NCI-H748 treated with DMSO at 0.1 percent for 48 hours (cell line): ENCODE measurements around the gene CDK14.
"Not testable (repeated sequence)": the region's sequence is repeated elsewhere in the genome, so short reads cannot be mapped to it uniquely, and the experiment has no call there.

ENCODE experiments used
- DNase-seq: peaks from one replicate; lab custom pipeline; 2025; lab: John Stamatoyannopoulos, UW

CDK14 gene

DNA sequence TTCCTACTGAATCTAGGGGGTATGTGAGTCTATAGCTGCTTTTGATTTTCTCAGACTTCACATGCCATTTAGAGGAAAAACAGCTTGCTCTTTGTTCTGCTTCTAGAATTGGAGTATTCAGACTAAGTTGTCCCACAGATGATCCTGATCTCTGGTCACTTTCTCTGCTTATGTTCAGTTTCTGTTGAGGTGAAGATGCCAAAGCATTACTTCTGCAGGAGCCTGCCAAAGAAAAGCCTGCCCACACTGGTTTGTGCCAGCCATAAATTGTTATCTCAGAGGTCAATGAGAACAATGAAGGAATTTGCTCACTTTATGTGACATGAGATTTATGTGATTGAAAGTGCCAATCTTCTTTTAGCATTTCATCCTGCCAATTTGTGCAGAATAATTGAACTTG, 163.6 kb downstream of the CDK14 start:
- DNase-seq = no peak

- DNase-seq = no peak
Measured at GRCh38 chr7:90760892-90761291, 164.8 kb downstream of the CDK14 start.

GRCh38 chr7:90761584-90761983, 165.5 kb downstream of the CDK14 start:
- no peak for DNase-seq

DNA sequence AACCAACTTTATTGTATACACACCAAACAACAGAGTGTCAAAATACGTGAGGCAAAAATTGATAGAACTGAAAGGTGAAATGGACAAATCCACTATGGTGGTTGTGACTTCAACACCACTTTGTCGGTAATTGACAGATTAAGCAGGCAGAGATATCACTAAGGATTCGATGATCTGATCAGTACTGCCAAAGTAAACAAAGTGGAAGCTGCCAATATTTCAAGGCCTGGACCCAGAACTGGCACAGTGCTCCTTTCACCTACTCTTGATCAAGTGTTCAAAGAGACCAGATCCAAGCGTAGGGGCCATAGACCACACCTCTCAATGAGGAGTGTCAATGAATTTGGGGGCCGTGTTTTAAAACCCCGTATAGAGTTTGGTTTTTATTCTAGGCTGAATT, 167.0 kb downstream of the CDK14 start:
- DNase-seq = no peak

GRCh38 chr7:90764848-90765570, 168.9 kb downstream of the CDK14 start:
- no peak for DNase-seq

GRCh38 chr7:90766814-90767564, 170.9 kb downstream of the CDK14 start:
- no peak for DNase-seq

- no peak for DNase-seq
Measured at GRCh38 chr7:90768301-90768700, 172.2 kb downstream of the CDK14 start.

GRCh38 chr7:90769036-90769435, 172.9 kb downstream of the CDK14 start:
- DNase-seq = no peak

DNA sequence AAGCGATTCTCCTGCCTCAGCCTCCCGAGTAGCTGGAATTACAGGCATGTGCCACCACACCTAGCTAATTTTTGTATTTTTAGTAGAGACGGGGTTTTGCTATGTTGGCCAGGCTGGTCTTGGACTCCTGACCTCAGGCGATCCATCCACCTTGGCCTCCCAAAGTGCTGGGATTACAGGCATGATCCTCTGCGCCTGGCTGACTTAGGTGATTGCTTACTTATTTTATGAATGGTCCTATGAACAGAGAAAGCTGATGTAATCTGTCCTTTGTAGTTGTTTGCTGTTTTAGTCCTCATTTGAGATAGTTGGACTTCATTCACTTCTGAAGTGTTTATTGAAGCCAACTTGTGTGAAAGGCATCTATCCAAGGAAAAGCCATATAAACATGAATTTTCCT, 173.4 kb downstream of the CDK14 start:
- not testable (repeated sequence) for DNase-seq

DNA sequence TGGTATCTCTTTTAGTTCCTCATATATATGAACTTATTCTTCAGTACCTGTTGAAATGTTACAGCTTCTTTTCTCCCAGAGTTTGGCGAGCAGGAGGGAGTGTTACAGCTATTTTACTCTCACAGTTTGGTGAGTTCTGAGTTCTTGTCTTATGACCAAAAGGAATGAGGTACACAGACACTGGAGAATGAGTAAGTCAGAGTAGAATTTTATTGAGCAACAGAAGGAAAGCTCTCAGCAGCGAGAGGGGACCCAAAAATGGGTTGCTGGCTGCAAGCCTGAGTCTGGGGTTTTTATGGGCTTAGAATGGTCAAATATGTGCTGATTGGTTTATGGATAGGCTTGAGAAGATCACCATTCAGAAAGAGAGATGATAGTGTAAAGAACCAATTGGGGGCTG, 175.2 kb downstream of the CDK14 start:
- DNase-seq = no peak

GRCh38 chr7:90772410-90772809, 176.3 kb downstream of the CDK14 start:
- no peak for DNase-seq

DNA sequence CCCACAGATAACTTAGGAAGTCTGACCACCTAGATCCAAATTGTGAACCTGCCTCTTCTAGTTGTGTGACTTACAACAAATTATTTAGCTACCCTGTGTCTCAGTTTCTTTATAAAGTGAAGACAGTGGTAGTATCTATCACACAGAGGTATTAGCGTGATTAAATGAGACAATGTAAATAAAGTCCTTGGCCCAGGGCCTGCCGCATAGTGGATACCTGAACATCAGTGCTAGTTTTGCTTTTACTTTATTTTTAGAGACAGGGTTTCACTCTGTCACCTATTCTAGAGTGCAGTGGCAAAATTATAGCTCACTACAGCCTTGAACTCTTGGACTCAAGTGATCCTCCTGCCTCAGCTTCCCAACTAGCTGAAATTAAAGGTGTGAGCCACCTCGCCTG, 177.1 kb downstream of the CDK14 start:
- DNase-seq = no peak

- DNase-seq = no peak
Measured at GRCh38 chr7:90774706-90775105, 178.6 kb downstream of the CDK14 start.

DNA sequence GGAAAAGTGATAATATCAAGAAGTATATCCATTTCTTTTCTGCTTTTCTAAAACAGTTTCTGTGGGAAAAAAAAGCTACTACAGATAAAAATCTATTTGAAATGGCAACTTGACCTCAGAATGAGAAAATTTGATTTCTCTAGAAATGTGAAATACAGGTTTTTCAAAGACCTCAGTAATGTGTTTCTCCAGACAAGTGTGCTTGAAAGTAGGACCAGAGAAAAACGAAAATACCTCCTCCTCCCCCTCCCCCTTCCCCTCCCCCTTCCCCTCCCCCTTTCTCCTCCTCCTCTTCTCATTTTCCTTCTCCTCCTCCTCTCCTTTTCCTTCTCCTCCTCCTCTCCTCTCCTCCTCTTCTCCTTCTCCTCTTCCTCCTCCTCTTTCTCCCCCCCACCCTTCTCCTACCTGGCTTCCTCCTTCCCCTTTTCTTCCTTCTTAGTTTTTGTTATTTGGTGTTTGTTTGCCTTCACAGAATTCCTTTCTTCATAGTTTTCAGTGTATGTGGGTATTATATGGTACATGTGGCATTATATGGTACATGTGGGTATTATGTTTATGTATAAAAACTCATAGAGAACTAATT, 179.4 kb downstream of the CDK14 start:
- no peak for DNase-seq

GRCh38 chr7:90777041-90777440, 180.9 kb downstream of the CDK14 start:
- DNase-seq = no peak

GRCh38 chr7:90777465-90777864, 181.3 kb downstream of the CDK14 start:
- no peak for DNase-seq

GRCh38 chr7:90777886-90778285, 181.8 kb downstream of the CDK14 start:
- no peak for DNase-seq

GRCh38 chr7:90788052-90788451, 191.9 kb downstream of the CDK14 start:
- DNase-seq = no peak

- DNase-seq = no peak
Measured at GRCh38 chr7:90789736-90790306, 193.7 kb downstream of the CDK14 start.

DNA sequence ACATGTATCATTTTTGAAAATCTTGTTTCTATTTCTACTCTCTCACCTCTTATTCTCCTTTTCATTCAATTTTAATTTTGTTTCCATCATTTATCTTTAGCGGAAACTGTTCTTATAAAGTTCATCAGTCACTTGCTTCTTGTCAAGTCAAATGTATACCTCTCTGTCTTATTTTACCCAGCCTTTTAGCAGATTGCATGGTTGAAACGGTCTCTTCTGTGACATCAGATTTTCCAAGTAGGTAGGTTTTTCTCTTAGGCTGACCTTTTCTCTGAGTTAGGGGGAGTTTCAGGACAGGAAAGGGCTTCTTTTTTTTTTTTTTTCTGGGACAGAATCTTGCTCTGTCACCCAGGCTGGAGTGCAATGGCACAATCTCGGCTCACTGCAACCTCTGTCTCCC, 195.5 kb downstream of the CDK14 start:
- no peak for DNase-seq

DNA sequence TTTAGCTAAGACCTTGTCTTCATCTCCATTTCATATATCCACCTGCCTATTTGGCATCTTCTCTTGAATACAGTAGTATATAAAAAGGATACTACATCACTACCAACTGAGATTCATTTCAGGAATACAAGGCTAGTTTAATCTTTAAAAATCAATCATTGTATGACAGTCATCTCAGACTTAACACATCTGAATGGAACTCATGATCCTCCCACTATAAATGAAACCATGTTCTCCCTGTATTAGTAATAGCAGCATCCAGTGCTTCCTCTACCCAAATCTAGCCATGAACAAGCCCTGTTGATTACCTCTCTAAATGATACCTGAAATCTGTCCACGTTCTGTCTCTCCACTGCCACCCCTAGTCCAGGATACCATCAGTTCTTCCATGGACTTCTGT, 196.2 kb downstream of the CDK14 start:
- DNase-seq = no peak

DNA sequence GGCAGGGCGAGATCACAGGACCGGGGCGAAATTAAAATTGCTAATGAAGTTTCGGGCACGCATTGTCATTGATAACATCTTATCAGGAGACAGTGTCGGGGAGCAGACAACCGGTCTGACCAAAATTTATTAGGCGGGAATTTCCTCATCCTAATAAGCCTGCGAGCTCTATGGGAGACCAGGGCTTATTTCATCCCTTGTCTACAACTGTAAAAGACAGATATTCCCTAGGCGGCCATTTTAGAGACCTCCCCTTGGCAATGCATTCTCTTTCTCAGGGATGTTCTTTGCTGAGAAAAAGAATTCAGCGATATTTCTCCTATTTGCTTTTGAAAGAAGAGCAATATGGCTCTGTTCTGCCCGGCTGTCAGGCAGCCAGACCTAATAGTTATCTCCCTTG, 198.1 kb downstream of the CDK14 start:
- not testable (repeated sequence) for DNase-seq

- DNase-seq = no peak
Measured at GRCh38 chr7:90797596-90797995, 201.5 kb downstream of the CDK14 start.
